Body of pancreas (tissue), 4 donors: Measurements from ENCODE around the gene AGPAT4. TPM values are rescaled to one million over a fixed set of nuclear protein-coding genes. Genes with fewer than 3 reads are reported as not detected.

Experiments
- ATAC-seq: fragments of 150-250 bp; one replicate; pipeline ENCODE4 v1.9.1; 2016
- DNase-seq, 4 donors: peaks; one replicate each; pipeline ENCODE4 v3.0.0-alpha.2; 2019
- H3K27ac ChIP-seq, 4 donors: fragments of 200-600 bp; sonication (generic); 1 replicate in 3 of 4; 2 replicates in 1 of 4; pipeline versions ENCODE4 v1.5.1 to v1.6.1; 2016 to 2019; ENCODE audit warnings: mild to moderate bottlenecking in 1 of 4, mixed read lengths in 1 of 4, moderate library complexity in 1 of 4
- H3K27me3 ChIP-seq, 2 donors: fragments of 200-600 bp; sonication (generic); one replicate each; pipeline ENCODE4 v1.6.0; 2016; ENCODE audit warnings: mild to moderate bottlenecking in 1 of 2
- H3K36me3 ChIP-seq, 2 donors: fragments of 200-600 bp; sonication (generic); replicated peaks in 1 of 2; 2 replicates each; pipeline ENCODE4 v1.5.1; 2016; ENCODE audit warnings: low read depth in 2 of 2; ENCODE audit not compliant: insufficient read depth in 1 of 2
- H3K4me1 ChIP-seq: fragments of 200-600 bp; sonication (generic); one replicate; pipeline ENCODE4 v1.6.0; 2016
- H3K4me3 ChIP-seq, 2 donors: fragments of 200-600 bp; sonication (generic); 1 replicate in 1 of 2; 2 replicates in 1 of 2; pipeline ENCODE4 v1.5.1; 2016 to 2019
- H3K9me3 ChIP-seq, 3 donors: fragments of 200-600 bp; sonication (generic); 1 replicate in 2 of 3; 2 replicates in 1 of 3; pipeline ENCODE4 v1.5.1; 2016
- POLR2A ChIP-seq, 3 donors: fragments of 450-650 bp; IDR thresholded peaks; one replicate each; pipeline ENCODE4 v1.6.1; 2016; ENCODE audit warnings: antibody characterized with exemption in 3 of 3, mild to moderate bottlenecking in 2 of 3
- WGBS, 2 donors: methylation state at CpG; one replicate each; pipeline ENCODE4 v1.1.5; 2017; 5-methylcytosine and 5-hydroxymethylcytosine counted together
- intact Hi-C: fragments of 100-400 bp; cut with DNase I; formaldehyde crosslinking; loops from one replicate; pipeline ENCODE4 v1.15.1; 2023
- total RNA-seq, 2 donors: library from RNA; depleted of rRNA; stranded (reverse); fragments of >200 nt; gene quantifications; one replicate each; pipeline ENCODE4 v1.1.0, GENCODE V29; 2016
- TF ChIP-seq, protein P1 (sequence below), 7 experiments: fragments of 450-650 bp in 4 of 7; fragments of 200-600 bp in 3 of 7; sonication (generic) in 3 of 7; IDR thresholded peaks; one replicate each; pipeline ENCODE4 v1.5.1; 2016 to 2019; ENCODE audit warnings: antibody characterized with exemption in 7 of 7

Gene AGPAT4
- total RNA-seq, 2 donors from 2014 or later: 1.3 to 2.6 TPM

GRCh38 chr6:161198176-161198575 is 75.7 kb downstream of the AGPAT4 start:
- Histone ChIP-seq H3K27ac (no peak overlapping the region), H3K4me1 (no peaks in the 10 kb centered on the region), H3K9me3 (no peaks in the 10 kb centered on the region), H3K36me3 (no peaks in the 10 kb centered on the region), H3K27me3 (no peaks in the 10 kb centered on the region), H3K4me3 (no peak overlapping the region)
- intact Hi-C loops: no loop called here
- WGBS, 2 donors: 44 to 55% methylated on average over 4 of the region's 4 CpGs
- DNase-seq (no peak), ATAC-seq (no peak)
- no peak for TF ChIP-seq POLR2A (IDR thresholded peaks at IDR 0.05)
- TF ChIP-seq, protein P1, sequence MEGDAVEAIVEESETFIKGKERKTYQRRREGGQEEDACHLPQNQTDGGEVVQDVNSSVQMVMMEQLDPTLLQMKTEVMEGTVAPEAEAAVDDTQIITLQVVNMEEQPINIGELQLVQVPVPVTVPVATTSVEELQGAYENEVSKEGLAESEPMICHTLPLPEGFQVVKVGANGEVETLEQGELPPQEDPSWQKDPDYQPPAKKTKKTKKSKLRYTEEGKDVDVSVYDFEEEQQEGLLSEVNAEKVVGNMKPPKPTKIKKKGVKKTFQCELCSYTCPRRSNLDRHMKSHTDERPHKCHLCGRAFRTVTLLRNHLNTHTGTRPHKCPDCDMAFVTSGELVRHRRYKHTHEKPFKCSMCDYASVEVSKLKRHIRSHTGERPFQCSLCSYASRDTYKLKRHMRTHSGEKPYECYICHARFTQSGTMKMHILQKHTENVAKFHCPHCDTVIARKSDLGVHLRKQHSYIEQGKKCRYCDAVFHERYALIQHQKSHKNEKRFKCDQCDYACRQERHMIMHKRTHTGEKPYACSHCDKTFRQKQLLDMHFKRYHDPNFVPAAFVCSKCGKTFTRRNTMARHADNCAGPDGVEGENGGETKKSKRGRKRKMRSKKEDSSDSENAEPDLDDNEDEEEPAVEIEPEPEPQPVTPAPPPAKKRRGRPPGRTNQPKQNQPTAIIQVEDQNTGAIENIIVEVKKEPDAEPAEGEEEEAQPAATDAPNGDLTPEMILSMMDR (IDR thresholded peaks at IDR 0.05): no peak

DNA sequence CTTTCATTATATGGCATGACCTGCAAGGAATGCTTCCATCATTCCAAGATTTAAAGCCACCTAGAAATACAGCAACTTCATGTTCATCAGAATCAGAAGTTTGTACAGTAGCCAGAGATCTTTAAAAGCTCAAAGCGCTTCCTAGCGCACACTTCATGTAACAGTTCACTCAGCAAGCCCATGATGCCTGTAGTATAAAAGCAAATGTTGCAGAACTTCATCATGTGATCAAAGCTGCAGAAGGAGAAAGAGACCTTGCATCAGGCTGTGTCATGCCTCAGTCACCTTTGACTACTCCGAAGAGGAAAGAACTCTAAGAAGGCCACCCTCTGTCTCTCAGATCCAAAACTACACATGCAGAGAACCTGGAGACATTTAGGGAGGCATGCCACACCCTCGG is 78.5 kb downstream of the AGPAT4 start:
- Histone ChIP-seq H3K9me3 (no peaks in the 10 kb centered on the region), H3K4me1 (no peaks in the 10 kb centered on the region), H3K27ac (no peak overlapping the region), H3K27me3 (no peaks in the 10 kb centered on the region), H3K4me3 (no peak overlapping the region), H3K36me3 (no peaks in the 10 kb centered on the region)
- TF ChIP-seq, protein P1 (IDR thresholded peaks at IDR 0.05): no peak
- TF ChIP-seq POLR2A (IDR thresholded peaks at IDR 0.05): no peak
- no peak for DNase-seq
- 84 to 93% methylated on average over 4 of the region's 4 CpGs for WGBS, 2 donors
- ATAC-seq: no peak
- intact Hi-C loops: no loop called here

GRCh38 chr6:161194374-161194773 is 79.5 kb downstream of the AGPAT4 start:
- no peaks in the 10 kb centered on the region for H3K36me3 ChIP-seq
- no peak for TF ChIP-seq POLR2A (IDR thresholded peaks at IDR 0.05)
- DNase-seq (no peak), ATAC-seq (no peak)
- H3K4me3 ChIP-seq: no peak overlapping the region
- no peaks in the 10 kb centered on the region for H3K4me1 ChIP-seq
- no peaks in the 10 kb centered on the region for H3K9me3 ChIP-seq
- 93 to 97% methylated on average over 4 of the region's 4 CpGs for WGBS, 2 donors
- no peaks in the 10 kb centered on the region for H3K27me3 ChIP-seq
- intact Hi-C loops: no loop called here
- H3K27ac ChIP-seq: no peak overlapping the region

- DNase-seq: no peak
- intact Hi-C loops: no loop called here
Observed at GRCh38 chr6:161192636-161193411, 81.0 kb downstream of the AGPAT4 start.

DNA sequence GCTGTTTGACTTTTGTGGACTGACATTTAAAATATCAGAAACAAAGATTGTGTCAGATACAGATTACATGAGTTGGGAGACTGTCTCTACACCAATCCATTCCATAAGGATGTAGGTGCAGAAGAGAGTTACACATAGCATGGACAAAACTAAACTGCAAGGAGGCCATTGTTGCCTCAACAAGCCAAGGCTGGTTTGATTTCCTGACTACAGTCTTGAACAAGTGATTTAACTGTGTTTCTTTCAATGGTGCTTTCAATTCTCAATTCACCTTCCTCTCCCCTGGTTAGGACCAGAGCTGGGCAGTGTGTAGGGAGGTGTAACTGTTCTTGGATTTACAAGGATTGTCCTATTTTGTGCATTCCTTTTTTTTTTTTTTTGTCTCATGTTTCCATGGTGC is 82.2 kb downstream of the AGPAT4 start:
- Histone ChIP-seq H3K4me1 (no peaks in the 10 kb centered on the region), H3K27me3 (no peaks in the 10 kb centered on the region), H3K4me3 (no peak overlapping the region), H3K27ac (no peak overlapping the region), H3K9me3 (no peaks in the 10 kb centered on the region), H3K36me3 (no peaks in the 10 kb centered on the region)
- TF ChIP-seq POLR2A (IDR thresholded peaks at IDR 0.05): no peak
- intact Hi-C loops: no loop called here
- DNase-seq: no peak
- ATAC-seq: no peak

More at GRCh38 chr6:161192636-161193411, 81.0 kb downstream of the AGPAT4 start:
- H3K27me3 ChIP-seq: no peaks in the 10 kb centered on the region
- TF ChIP-seq, protein P1 (IDR thresholded peaks at IDR 0.05): no peak
- TF ChIP-seq POLR2A (IDR thresholded peaks at IDR 0.05): no peak
- H3K9me3 ChIP-seq: no peaks in the 10 kb centered on the region
- 91 to 93% methylated on average over 5 of the region's 5 CpGs for WGBS, 2 donors
- no peak for ATAC-seq
- no peaks in the 10 kb centered on the region for H3K4me1 ChIP-seq
- H3K4me3 ChIP-seq: no peak overlapping the region
- no peak overlapping the region for H3K27ac ChIP-seq
- no peaks in the 10 kb centered on the region for H3K36me3 ChIP-seq

DNA sequence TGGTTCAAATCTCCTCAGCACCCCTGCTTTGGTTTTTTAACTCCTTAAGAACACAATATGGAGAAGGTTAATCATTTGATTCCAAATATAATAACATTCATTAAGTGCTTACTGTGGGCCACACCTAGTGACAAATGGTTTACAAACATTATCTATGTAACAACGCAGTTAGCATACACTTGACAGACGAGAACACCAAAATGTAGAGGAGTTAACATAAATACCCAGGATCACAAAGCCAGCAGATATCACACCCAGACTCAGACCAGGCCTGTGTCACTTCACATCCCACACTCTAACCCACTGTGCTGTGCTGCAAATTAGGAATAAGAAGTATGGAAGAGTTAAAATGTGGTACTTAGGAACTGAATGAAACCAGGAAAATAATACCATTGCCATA is 82.9 kb downstream of the AGPAT4 start:
- Histone ChIP-seq H3K27ac (no peak overlapping the region), H3K4me1 (no peaks in the 10 kb centered on the region), H3K36me3 (no peaks in the 10 kb centered on the region), H3K4me3 (no peak overlapping the region), H3K9me3 (no peaks in the 10 kb centered on the region), H3K27me3 (no peaks in the 10 kb centered on the region)
- WGBS, 2 donors: 80 to 93% methylated on average over 2 of the region's 2 CpGs
- TF ChIP-seq, protein P1 (IDR thresholded peaks at IDR 0.05): no peak
- TF ChIP-seq POLR2A (IDR thresholded peaks at IDR 0.05): no peak
- ATAC-seq (no peak), DNase-seq (no peak)
- intact Hi-C loops: no loop called here
